GM21723 (cell line): Measurements from ENCODE around the gene NRXN2.

ENCODE experiments used
- ATAC-seq: cut with Tn5 transposase; IDR thresholded peaks from one replicate; pipeline ENCODE4 v1.9.1; 2021; ENCODE audit warnings: mild to moderate bottlenecking, moderate library complexity; ENCODE audit not compliant: unreplicated experiment

Gene NRXN2

GRCh38 chr11:64759131-64759721 is 36.2 kb upstream of the NRXN2 start:
- ATAC-seq, result no peak

GRCh38 chr11:64758330-64759079 is 35.5 kb upstream of the NRXN2 start:
- ATAC-seq, result no peak

- ATAC-seq, result no peak
Observed at GRCh38 chr11:64757549-64758329, 34.7 kb upstream of the NRXN2 start.

DNA sequence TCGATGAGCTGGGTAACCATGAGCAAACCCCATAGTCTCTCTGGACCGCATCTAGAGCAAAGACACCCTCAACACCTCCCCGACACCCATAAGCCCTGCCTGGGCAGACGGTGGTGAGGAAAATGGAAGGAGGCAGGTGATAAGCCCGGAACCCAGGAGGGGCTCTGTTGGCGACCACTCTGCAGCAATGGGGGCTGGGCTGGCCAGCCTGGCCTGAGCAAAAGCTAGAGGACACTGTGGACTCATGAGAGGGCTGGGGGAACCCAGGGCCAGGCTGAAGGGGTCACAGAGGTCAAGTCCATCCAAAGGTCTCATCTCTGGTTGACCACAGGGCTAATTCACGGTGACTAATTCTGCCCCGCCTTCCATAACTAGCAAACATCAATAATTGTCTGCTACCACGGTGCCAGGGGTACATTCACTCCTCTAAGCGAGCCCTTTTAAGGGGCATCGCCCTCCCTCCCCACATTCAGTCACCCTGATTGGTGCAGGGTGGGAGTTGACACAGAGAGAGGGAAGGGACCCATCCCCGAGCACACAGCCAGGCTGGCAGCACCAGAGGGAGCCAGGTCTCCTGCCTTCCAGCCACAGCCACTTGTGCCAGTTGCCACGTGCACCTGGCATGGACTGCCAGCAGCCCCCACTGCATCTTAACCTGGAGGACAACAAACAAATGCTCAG is 32.8 kb upstream of the NRXN2 start:
- no peak for ATAC-seq

GRCh38 chr11:64754919-64755662 is 32.1 kb upstream of the NRXN2 start:
- ATAC-seq, result no peak

- no peak for ATAC-seq
Observed at GRCh38 chr11:64754124-64754918, 31.3 kb upstream of the NRXN2 start.

- ATAC-seq, result no peak
Observed at GRCh38 chr11:64753380-64754123, 30.6 kb upstream of the NRXN2 start.

GRCh38 chr11:64753019-64753379 is 30.0 kb upstream of the NRXN2 start:
- no peak for ATAC-seq

DNA sequence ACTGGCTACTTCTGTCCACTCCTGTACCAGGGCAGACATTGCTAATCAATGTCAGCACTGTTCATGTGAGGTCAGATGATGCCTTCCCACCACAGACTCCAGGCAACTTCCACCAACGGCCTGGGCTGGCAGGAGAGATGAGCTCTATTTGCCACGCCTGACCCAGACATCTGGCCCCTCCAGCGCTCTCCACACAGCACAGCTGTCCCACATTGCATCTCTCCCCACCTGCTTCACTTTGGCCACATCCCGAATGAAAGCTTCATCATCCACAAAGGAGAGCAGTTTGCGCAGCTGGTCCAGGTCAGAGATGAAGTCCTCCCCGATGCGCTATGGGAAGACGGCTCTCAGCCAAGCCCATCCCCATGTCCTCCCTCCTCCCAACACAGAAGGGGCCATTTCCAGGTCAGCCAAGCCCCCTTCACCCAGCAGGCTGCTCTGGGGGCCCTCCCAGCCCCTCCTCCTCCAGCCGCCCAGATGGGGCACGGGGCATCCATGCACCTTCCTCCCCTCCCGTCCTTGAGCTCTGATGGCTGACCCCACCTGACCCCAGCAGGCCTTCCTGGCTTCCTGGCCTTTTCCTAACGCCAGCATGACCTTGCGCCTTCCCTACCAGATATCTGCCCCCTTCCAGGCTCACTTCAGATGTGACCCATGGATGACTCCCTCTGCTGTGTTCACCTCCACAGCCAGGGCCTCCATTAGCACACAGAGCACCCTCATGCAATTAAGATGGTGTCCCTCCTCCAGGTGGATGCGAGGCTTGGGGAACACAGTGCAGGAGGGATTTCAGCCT is 29.4 kb upstream of the NRXN2 start:
- ATAC-seq, result no peak

DNA sequence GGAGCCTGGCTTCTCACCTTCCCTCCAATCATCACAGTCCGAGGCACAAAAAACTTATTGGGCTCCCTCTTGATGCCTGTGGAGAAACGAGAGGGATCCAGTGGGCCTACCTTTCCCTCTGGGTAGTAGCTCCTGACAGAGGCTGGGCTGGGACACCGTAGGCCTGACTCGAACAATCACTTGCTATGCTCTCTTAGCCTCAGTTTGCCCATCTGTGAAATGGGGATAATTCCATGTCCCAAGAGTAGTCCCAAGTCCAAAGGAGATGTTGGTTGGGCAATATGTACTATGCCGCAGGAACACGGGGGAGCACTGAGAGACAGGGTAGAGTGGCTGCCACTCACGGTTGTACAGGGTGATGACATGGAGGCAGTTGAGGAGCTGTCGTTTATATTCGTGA is 28.6 kb upstream of the NRXN2 start:
- no peak for ATAC-seq

DNA sequence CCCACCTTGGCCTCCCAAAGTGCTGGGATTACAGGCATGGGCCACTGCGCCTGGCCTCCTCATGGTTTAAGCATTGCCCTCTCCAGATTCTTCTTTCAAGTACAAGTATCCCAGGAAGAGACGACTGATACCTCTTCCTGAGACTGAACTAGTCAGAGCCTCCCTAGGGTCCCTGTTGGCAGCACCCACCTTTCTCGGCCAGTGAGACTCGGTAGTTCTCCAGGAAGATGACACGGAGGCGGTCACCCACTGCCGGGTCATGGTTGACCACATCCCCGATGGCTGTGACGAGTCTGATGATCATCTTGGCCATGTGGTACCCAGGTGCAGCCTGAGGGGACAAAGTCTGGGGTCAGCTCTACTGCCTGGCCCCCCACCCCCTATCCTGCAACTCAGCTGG is 28.1 kb upstream of the NRXN2 start:
- no peak for ATAC-seq

GRCh38 chr11:64750361-64751054 is 27.5 kb upstream of the NRXN2 start:
- ATAC-seq, result no peak

GRCh38 chr11:64747961-64748665 is 25.1 kb upstream of the NRXN2 start:
- no peak for ATAC-seq

GRCh38 chr11:64746486-64746885 is 23.5 kb upstream of the NRXN2 start:
- no peak for ATAC-seq

- peak; percentile 44 for ATAC-seq
Observed at GRCh38 chr11:64745521-64746328, 22.7 kb upstream of the NRXN2 start.

DNA sequence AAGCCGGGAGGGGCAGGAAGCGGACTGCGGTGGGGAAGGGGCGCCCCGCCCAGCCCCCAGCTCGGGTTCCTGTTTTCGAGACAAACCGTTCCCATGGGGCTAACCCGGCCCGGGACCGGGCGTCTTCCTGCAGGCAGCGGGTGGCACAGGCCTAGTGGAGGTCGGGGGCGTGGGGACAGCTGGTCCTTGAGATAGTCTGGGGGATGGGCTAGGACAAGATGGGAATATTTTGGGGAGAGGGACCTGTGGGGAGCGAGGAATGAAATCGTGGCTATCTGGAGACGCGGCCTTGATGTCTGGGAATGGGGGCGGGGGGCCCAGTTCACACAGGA is 22.2 kb upstream of the NRXN2 start:
- ATAC-seq, result no peak
